CD4-positive, alpha-beta T cell (primary cell): Measurements from ENCODE around the gene PLEKHA4. TPM values are rescaled to one million over a fixed set of nuclear protein-coding genes. Genes with fewer than 3 reads are reported as not detected.
"Not testable (repeated sequence)": the region's sequence is repeated elsewhere in the genome, so short reads cannot be mapped to it uniquely, and the experiment has no call there.

ENCODE experiments used
- ATAC-seq: fragments of 200-7000 bp; cut with Tn5 transposase; one replicate; pipeline ENCODE4 v1.10.0; 2022; ENCODE audit warnings: mild to moderate bottlenecking; ENCODE audit not compliant: poor library complexity
- CTCF ChIA-PET: fragments of 350-600 bp; sonication (Branson Sonifier 250); formaldehyde crosslinking; loops from one replicate; lab custom pipeline; 2021; ENCODE audit warnings: antibody characterized with exemption, inconsistent platforms; lab: Charles Lee
- POLR2A ChIA-PET: fragments of 350-600 bp; sonication (Branson Sonifier 250); formaldehyde crosslinking; loops from one replicate; lab custom pipeline; 2021; ENCODE audit warnings: antibody characterized with exemption, inconsistent platforms; lab: Charles Lee
- DNase-seq, 14 experiments: peaks; one replicate each; pipeline ENCODE4 v3.0.0-alpha.2; 2013 to 2020; ENCODE audit warnings: mixed read lengths in 2 of 14
- H3K27ac ChIP-seq, 2 donors: one replicate each; pipeline versions ENCODE4 v1.5.1 to v1.7.0; 2013; ENCODE audit warnings: low read length in 2 of 2, low read depth in 1 of 2, mild to moderate bottlenecking in 1 of 2
- H3K27me3 ChIP-seq, 2 experiments: 1 replicate in 1 of 2; 2 replicates in 1 of 2; pipeline versions ENCODE4 v1.6.1 to v1.7.0; 2013; ENCODE audit warnings: low read length in 2 of 2, control low read depth in 1 of 2, mild to moderate bottlenecking in 1 of 2, moderate library complexity in 1 of 2; ENCODE audit not compliant: insufficient read depth in 2 of 2, control insufficient read depth in 1 of 2
- H3K36me3 ChIP-seq: one replicate; pipeline ENCODE4 v1.6.1; 2013; ENCODE audit warnings: low read length, control low read depth; ENCODE audit not compliant: insufficient read depth
- H3K4me1 ChIP-seq: one replicate; pipeline ENCODE4 v1.6.1; 2013; ENCODE audit warnings: low read length, control low read depth; ENCODE audit not compliant: insufficient read depth
- H3K4me3 ChIP-seq: one replicate; pipeline ENCODE4 v1.5.1; 2013; ENCODE audit warnings: mild to moderate bottlenecking, low read length, moderate library complexity
- H3K9me3 ChIP-seq, 2 experiments: 1 replicate in 1 of 2; 2 replicates in 1 of 2; pipeline versions ENCODE4 v1.6.1 to v1.7.0; 2013; ENCODE audit warnings: low read length in 2 of 2, mild to moderate bottlenecking in 2 of 2, control low read depth in 1 of 2, moderate library complexity in 1 of 2; ENCODE audit not compliant: control insufficient read depth in 1 of 2, insufficient read depth in 1 of 2
- H3K27ac Mint-ChIP-seq: one replicate; pipeline ENCODE4 v1.8.0; 2020; ENCODE audit warnings: mixed read lengths
- H3K27me3 Mint-ChIP-seq: one replicate; pipeline ENCODE4 v1.8.0; 2021; ENCODE audit warnings: mixed read lengths
- H3K36me3 Mint-ChIP-seq: one replicate; pipeline ENCODE4 v1.8.0; 2021; ENCODE audit warnings: low read depth, mixed read lengths
- H3K4me1 Mint-ChIP-seq: one replicate; pipeline ENCODE4 v1.8.0; 2021; ENCODE audit warnings: low read depth, mixed read lengths
- H3K4me3 Mint-ChIP-seq: one replicate; pipeline ENCODE4 v1.8.0; 2020; ENCODE audit warnings: mild to moderate bottlenecking, mixed read lengths
- H3K9me3 Mint-ChIP-seq: one replicate; pipeline ENCODE4 v1.8.0; 2020; ENCODE audit warnings: mixed read lengths
- CTCF ChIP-seq: fragments of 200-600 bp; IDR thresholded peaks from one replicate; pipeline ENCODE4 v1.8.0; 2022; ENCODE audit warnings: antibody characterized with exemption, mild to moderate bottlenecking
- intact Hi-C, 2 experiments: fragments of 100-400 bp; cut with DNase I in 1 of 2; cut with micrococcal nuclease in 1 of 2; formaldehyde crosslinking; loops; one replicate each; pipeline versions ENCODE4 v1.15.1 to v1.9.0; 2023 to 2025; cut with DNase I, micrococcal nuclease
- total RNA-seq, 174 experiments: library from RNA in 2 of 174; stranded (reverse) in 2 of 174; gene quantifications; one replicate each; pipeline ENCODE4 v1.2.3 and lab custom pipeline; 2021 to 2026

Gene PLEKHA4
- total RNA-seq, 2 experiments from 2014 or later, result 1.4 to 2.7 TPM

GRCh38 chr19:48907671-48908070 lies 39.3 kb upstream of the PLEKHA4 start:
- H3K4me3 Mint-ChIP-seq, result no peak overlapping the region
- Histone ChIP-seq H3K4me3 (no peak overlapping the region), H3K4me1 (peaks cover 2% of the 10 kb centered on the region), H3K27ac (no peak overlapping the region), H3K9me3 (no peaks in the 10 kb centered on the region), H3K27me3 (no peaks in the 10 kb centered on the region), H3K36me3 (peaks cover 61% of the 10 kb centered on the region)
- H3K4me1 Mint-ChIP-seq, result peaks cover 1% of the 10 kb centered on the region
- H3K27ac Mint-ChIP-seq, result no peak overlapping the region
- ChIA-PET POLR2A (no interaction called here), CTCF (no interaction called here)
- ATAC-seq (no peak), DNase-seq (no peak)
- TF ChIP-seq CTCF, result no peak
- H3K9me3 Mint-ChIP-seq, result no peaks in the 10 kb centered on the region
- intact Hi-C loops, result no loop called here
- H3K27me3 Mint-ChIP-seq, result no peaks in the 10 kb centered on the region
- H3K36me3 Mint-ChIP-seq, result peaks cover 72% of the 10 kb centered on the region

GRCh38 chr19:48906324-48906723 lies 37.9 kb upstream of the PLEKHA4 start:
- ChIA-PET CTCF (interaction anchor here (0.6 kb wide), 1 partner anchor 31 kb away, joined by 3 read pairs; no protein-coding TSS in a partner anchor), POLR2A (no interaction called here)
- no peak for TF ChIP-seq CTCF
- Histone ChIP-seq H3K9me3 (no peaks in the 10 kb centered on the region), H3K4me3 (no peak overlapping the region), H3K4me1 (peaks cover 15% of the 10 kb centered on the region), H3K27ac (no peak overlapping the region), H3K27me3 (no peaks in the 10 kb centered on the region), H3K36me3 (peaks cover 58% of the 10 kb centered on the region)
- Mint-ChIP-seq H3K4me3 (no peak overlapping the region), H3K27me3 (no peaks in the 10 kb centered on the region), H3K36me3 (peaks cover 70% of the 10 kb centered on the region), H3K4me1 (peaks cover 11% of the 10 kb centered on the region), H3K27ac (no peak overlapping the region), H3K9me3 (no peaks in the 10 kb centered on the region)
- intact Hi-C loops, result no loop called here
- ATAC-seq, result no peak
- no peak for DNase-seq

GRCh38 chr19:48905664-48906063 lies 37.2 kb upstream of the PLEKHA4 start:
- ChIA-PET CTCF (no interaction called here), POLR2A (no interaction called here)
- DNase-seq (no peak), ATAC-seq (no peak)
- H3K36me3 Mint-ChIP-seq, result peaks cover 70% of the 10 kb centered on the region
- TF ChIP-seq CTCF, result no peak
- no peaks in the 10 kb centered on the region for H3K9me3 ChIP-seq
- H3K27me3 ChIP-seq, result no peaks in the 10 kb centered on the region
- peaks cover 22% of the 10 kb centered on the region for H3K4me1 ChIP-seq
- peaks cover 18% of the 10 kb centered on the region for H3K4me1 Mint-ChIP-seq
- H3K9me3 Mint-ChIP-seq, result no peaks in the 10 kb centered on the region
- no peak overlapping the region for H3K27ac Mint-ChIP-seq
- H3K36me3 ChIP-seq, result peaks cover 52% of the 10 kb centered on the region
- intact Hi-C loops, result no loop called here
- H3K4me3 Mint-ChIP-seq, result no peak overlapping the region
- H3K27me3 Mint-ChIP-seq, result no peaks in the 10 kb centered on the region
- H3K27ac ChIP-seq, result no peak overlapping the region
- no peak overlapping the region for H3K4me3 ChIP-seq

GRCh38 chr19:48903788-48904187 lies 35.4 kb upstream of the PLEKHA4 start:
- intact Hi-C loops, result loop anchor here in 1 of 2 experiments (5.0 kb wide), 1 partner anchor 46 kb away; no protein-coding TSS in a partner anchor

GRCh38 chr19:48902291-48902690 lies 33.9 kb upstream of the PLEKHA4 start:
- H3K27ac Mint-ChIP-seq, H3K9me3 ChIP-seq, POLR2A ChIA-PET, H3K4me3 Mint-ChIP-seq, H3K27me3 ChIP-seq, ATAC-seq, H3K27me3 Mint-ChIP-seq, H3K9me3 Mint-ChIP-seq, DNase-seq, H3K4me3 ChIP-seq, H3K27ac ChIP-seq: not testable (repeated sequence)
- H3K36me3 Mint-ChIP-seq, result peaks cover 52% of the 10 kb centered on the region
- intact Hi-C loops, result loop anchor here in 1 of 2 experiments (5.0 kb wide), 1 partner anchor 45 kb away; no protein-coding TSS in a partner anchor
- peaks cover 26% of the 10 kb centered on the region for H3K4me1 Mint-ChIP-seq
- peaks cover 37% of the 10 kb centered on the region for H3K4me1 ChIP-seq
- CTCF ChIA-PET, result interaction anchor here (0.9 to 1.3 kb wide), 2 partner anchors 68 to 256 kb away, joined by 3 read pairs; partner anchors contain the start of gene CA11
- H3K36me3 ChIP-seq, result peaks cover 29% of the 10 kb centered on the region

More at GRCh38 chr19:48903788-48904187, 35.4 kb upstream of the PLEKHA4 start:
- POLR2A ChIA-PET, ATAC-seq, H3K27ac Mint-ChIP-seq, H3K27me3 Mint-ChIP-seq, CTCF ChIA-PET, H3K4me3 Mint-ChIP-seq, H3K9me3 ChIP-seq, DNase-seq, H3K27me3 ChIP-seq, H3K9me3 Mint-ChIP-seq, H3K27ac ChIP-seq, H3K4me3 ChIP-seq: not testable (repeated sequence)
- Histone ChIP-seq H3K4me1 (peaks cover 37% of the 10 kb centered on the region), H3K36me3 (peaks cover 40% of the 10 kb centered on the region)
- Mint-ChIP-seq H3K36me3 (peaks cover 64% of the 10 kb centered on the region), H3K4me1 (peaks cover 26% of the 10 kb centered on the region)
